GM19035 (cell line): Measurements from ENCODE around the gene PLXDC2.

ENCODE experiments used
- ATAC-seq: cut with Tn5 transposase; IDR thresholded peaks from one replicate; pipeline ENCODE4 v1.9.1; 2021; ENCODE audit not compliant: unreplicated experiment

The PLXDC2 gene

GRCh38 chr10:19815731-19816410, 361 bp upstream of the PLXDC2 start:
- ATAC-seq = no peak

DNA sequence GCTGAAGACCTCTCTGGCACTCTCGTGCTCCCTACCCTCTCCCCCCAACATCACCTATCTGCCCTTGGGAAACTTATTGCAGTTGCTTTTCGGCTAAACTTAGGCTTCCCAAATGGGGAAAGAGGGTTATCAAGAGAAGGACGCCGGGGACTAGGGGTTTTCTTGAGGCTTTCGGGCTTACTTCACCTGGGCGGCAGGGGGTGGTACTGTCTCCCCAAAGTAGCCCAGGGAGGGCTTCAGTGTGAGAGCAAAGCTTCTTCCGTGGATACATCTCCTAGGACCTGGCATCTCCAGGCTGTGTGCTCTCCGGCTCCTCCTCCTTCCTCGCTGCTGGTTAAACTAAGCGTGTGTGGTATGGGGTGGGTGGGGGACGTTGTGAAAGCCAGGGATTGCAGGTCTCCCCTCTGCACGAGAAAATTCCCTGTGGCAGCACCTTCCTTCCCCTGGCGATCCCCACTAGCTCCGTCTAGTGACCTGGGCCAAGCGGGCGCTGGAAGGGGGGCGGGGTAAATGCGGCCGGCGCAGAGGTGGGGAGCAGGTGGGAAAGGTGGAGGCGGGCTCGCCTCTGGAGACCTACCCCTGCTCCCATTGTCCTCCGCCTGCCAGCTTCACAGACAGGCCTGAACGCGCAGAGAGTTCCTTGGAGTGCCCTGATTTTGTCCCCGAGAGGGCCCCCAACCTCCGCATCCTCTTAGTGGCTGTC, 1.1 kb downstream of the PLXDC2 start:
- no peak for ATAC-seq

DNA sequence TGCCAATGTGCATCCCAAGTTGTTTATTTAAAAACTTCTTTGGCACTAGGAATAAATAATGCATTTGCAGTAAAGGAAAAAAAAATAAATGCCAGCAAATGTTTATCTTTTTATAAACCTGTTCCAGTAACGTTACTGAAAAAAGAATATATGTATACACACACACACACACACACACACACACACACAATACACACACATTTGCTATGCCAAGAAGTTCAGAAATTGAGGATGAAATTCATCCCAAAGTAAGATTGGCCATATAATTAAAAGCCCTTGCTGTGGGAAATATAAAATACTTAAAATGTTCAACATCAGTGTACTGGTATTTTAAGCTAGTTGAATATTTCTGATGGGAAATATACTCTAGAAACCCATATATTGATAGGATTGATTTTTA, 2.6 kb downstream of the PLXDC2 start:
- ATAC-seq = no peak

- ATAC-seq = no peak
Measured at GRCh38 chr10:19819419-19820033, 3.3 kb downstream of the PLXDC2 start.

GRCh38 chr10:19824381-19825342, 8.4 kb downstream of the PLXDC2 start:
- no peak for ATAC-seq

- ATAC-seq = no peak
Measured at GRCh38 chr10:19825700-19826099, 9.5 kb downstream of the PLXDC2 start.

GRCh38 chr10:19826712-19827111, 10.5 kb downstream of the PLXDC2 start:
- ATAC-seq = no peak

DNA sequence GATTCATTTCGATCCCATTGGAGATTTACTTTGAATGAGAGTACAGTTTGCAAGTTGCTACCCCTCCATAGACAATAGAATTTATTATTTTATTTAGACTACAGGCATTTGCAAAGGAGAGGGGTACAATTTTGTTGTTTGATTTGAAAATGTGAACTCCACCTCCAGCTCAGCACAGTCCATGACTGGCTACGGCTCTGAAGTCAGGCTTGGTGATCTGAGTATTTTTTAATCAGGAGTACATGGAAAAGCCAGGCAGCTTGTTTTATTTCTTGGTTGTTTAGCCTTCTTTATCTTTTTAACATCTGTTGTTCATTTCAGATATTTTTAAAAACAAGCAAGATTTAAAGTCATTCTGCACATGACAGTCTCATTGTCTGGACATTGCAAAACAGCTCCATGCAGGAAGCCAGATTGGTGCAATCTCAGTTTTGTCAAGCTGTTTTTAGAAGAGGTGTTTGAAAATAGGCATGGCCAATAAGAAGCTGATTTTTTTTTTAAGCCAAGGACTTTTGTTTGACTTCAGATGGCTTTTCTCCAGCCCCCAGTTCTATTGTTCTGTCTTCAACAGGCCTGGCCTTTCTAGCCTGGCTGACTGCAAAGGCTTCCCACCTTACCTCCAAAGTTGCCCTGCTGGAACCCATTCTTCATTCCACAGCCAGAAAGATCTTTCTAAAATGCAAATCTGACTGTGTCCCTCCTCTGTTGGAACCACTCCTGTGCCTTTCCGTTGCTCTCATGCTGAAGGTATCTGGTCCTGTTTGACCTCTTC, 12.2 kb downstream of the PLXDC2 start:
- ATAC-seq = no peak

DNA sequence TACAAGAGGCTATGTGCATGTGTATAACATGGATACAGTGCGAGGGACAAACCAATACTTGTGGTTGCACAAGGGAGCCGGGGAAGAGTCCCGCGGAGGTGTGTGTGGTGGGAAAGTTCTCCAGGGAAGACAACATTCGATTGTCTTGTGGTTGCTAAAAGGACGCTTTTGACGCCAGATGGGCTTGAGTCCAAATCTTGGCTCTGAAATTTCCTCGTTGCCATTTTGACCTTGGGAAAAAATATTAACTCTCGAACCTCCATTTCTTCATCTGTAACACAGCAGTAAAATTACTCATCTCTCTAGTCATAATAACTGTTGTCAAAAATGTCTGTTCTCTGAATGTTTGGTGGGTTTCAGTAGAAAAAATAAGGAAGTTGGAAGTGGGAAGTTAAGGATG, 16.5 kb downstream of the PLXDC2 start:
- ATAC-seq = no peak

DNA sequence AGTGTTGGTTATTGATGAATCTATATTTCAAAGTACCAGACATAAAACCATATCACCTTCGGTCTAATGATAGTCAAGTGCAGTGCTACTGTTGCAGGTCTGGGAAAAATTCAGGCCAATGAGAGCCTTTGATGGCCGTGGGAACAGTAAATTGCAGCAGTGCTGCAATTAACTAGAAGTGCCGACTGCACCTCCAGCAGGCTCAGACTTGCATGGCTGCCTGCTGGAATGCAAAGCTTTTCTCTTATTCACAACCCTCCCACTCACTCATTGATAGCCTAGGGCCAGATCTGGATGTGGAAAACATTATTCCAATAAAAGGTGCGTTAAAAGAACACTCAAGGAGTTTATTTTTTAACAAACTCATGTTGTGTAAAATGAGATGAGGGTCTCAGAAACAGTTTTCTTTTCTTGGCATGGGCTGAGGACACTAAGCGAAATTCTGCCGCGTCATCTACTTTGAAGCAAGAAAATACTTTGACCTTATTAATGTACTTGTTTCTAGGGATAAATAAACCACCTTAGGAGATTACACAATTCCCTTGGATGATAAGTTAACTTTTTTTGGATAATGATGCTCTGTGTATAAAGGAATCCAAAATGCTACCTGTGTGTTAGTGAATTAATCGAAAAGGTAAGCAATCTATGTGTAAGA, 17.1 kb downstream of the PLXDC2 start:
- no peak for ATAC-seq

- no peak for ATAC-seq
Measured at GRCh38 chr10:19835952-19836351, 19.7 kb downstream of the PLXDC2 start.

DNA sequence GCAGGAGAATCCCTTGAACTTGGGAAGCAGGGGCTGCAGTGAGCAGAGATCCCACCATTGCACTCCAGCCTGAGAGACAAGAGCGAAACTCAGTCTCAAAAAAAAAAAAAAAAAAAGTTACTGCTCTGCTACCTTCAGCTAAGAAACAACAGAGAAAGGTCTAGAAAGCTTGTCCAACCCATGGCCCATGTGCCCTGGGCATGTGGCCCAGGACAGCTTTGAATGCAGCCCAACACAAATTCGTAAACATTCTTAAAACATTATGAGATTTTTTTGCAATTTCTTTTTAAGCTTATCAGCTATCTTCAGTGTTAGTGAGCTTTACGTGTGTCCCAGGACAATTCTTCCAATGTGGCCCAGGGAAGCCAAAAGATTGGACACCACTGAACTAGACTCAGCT, 22.9 kb downstream of the PLXDC2 start:
- ATAC-seq = no peak

DNA sequence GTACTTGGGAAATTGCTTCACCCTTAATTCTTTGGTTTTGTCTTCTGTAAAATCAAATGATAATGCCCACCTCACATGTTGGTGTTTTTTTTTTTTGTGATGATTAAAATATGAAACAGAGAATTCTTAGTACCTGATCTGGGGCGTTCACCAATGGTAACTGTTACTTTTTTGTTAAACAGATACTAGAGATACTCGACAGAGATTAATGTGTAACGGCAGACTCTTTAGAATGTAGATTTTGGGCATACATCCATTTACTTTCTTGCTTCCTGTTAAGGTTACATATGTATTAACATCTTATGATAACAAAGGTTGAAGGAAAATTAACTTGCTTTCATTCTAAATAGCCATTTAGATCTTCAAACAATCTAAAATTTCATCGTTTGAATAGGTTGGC, 23.3 kb downstream of the PLXDC2 start:
- no peak for ATAC-seq

DNA sequence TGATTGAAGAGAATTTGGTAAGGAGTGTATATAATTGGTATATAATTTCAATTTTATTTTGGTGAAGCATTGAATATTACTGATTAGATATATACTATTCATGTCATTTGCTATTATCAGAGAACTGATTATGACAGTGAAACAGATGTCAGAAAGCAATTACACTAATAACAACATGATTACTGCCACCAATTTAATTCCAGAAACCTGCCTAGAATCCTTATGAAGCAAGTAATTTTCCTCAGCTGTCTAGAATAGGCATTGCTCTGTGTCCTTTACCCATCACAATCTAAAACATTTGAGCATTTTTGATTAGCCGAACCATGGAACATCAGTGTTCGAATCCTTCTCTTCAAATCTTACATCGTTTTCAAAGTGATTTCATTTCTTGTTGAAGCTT, 24.5 kb downstream of the PLXDC2 start:
- ATAC-seq = no peak

DNA sequence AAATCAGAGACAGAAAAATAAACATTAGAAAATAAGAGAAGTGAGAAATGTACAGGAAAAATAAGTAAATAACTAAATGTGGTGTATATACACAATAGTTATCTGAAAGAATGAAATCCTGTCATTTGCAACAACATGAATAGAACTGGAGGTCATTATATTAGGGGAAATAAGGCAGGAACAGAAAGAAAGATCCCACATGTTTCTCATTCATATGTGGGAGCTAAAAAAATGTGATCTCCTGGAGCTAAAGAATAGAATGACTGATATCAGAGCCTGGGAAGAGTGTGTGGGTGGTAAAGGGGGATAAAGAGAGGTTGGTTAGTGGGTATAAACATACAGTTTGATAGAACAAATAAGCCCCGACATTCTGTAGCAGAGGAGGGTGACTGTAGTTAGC, 27.3 kb downstream of the PLXDC2 start:
- no peak for ATAC-seq

DNA sequence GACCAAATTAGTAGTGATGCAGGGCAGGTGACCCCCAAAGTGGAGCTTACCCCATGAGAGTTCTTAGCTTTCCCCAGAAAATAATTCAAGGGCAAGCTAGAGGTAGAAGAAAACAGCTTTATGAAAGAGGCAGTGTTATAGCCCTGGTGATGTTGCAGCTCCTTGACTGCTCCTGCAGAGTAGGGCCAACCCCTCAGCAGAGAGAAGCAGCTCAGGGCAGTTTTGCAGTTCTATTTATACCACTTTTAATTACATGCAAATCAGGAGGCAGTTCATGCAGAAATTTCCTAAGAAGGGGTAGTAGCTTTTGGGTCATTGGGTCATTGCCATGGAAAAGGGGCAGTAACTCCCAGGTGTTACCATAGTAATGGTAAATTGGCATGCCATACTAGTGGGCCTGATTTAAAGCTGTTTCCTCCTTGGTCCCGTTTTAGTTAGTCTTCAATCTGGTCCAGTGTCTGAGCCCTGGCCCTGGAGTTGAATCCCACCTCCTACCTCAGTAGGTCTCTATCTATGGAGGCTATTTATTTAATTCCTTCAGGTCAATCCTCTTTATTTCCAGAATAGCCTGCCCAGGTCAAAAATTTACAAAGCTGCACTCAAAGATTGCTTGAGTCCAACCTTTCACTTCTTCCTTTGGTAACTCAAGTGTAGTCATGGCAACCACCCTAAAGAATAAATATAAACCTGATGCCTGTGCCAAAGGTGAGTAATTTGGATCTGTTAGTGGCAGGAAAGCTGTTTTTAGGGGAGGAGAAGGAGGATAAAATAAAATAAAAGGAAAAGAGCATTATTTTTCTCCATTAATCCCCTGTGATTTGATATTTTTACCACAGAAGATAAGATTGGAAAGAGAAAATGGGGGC, 29.5 kb downstream of the PLXDC2 start:
- no peak for ATAC-seq

- ATAC-seq = no peak
Measured at GRCh38 chr10:19847321-19847720, 31.1 kb downstream of the PLXDC2 start.

- ATAC-seq = no peak
Measured at GRCh38 chr10:19848226-19848985, 32.2 kb downstream of the PLXDC2 start.
